BE2C (cell line): ENCODE measurements around the gene THOC6.
A peak's percentile ranks its signal among the peaks of the same experiment; 100 is the strongest.

Experiments used
- DNase-seq: peaks from one replicate; pipeline ENCODE4 v3.0.0-alpha.2; 2020
- H3K27me3 ChIP-seq: fragments of 250-450 bp; sonication (Bioruptor Pico); 2 replicates; pipeline ENCODE4 v1.5.1; 2020; ENCODE audit warnings: mild to moderate bottlenecking
- H3K36me3 ChIP-seq: fragments of 250-450 bp; sonication (Bioruptor Pico); 2 replicates; pipeline ENCODE4 v1.5.1; 2020; ENCODE audit warnings: mild to moderate bottlenecking
- H3K4me1 ChIP-seq: fragments of 250-450 bp; sonication (Bioruptor Pico); 2 replicates; pipeline ENCODE4 v1.5.1; 2020
- H3K4me3 ChIP-seq: 2 replicates; pipeline ENCODE4 v1.5.1; 2011; ENCODE audit warnings: low read depth, low read length
- H3K9me3 ChIP-seq: fragments of 250-450 bp; sonication (Bioruptor Pico); 2 replicates; pipeline ENCODE4 v1.5.1; 2020
- CTCF ChIP-seq: IDR thresholded peaks from 2 replicates; pipeline ENCODE4 v1.5.1; 2012; ENCODE audit warnings: mild to moderate bottlenecking, low read depth, low read length

Gene THOC6

GRCh38 chr16:3045758-3046640 is 22.2 kb downstream of the THOC6 start, which contains the start of gene MMP25:
MMP25 (plus strand) TSS chr16:3046561; CDS start chr16:3046918, 357 bp downstream.
- H3K4me3 ChIP-seq: peak within 1 kb of the TSS; percentile 28; the same call in 1 of the 2 replicates
- H3K4me1 ChIP-seq: no peaks in the 10 kb centered on the region
- no peak for TF ChIP-seq CTCF
- DNase-seq: no peak
- H3K27me3 ChIP-seq: peaks cover 93% of the 10 kb centered on the region
- H3K9me3 ChIP-seq: 0 out of 2 replicates have a peak, but pooled peaks cover 3% of the 10 kb centered on the region
- no peaks in the 10 kb centered on the region for H3K36me3 ChIP-seq

GRCh38 chr16:3046641-3047386 is 23.0 kb downstream of the THOC6 start:
- Histone ChIP-seq H3K9me3 (0 out of 2 replicates have a peak, but pooled peaks cover 3% of the 10 kb centered on the region), H3K4me1 (no peaks in the 10 kb centered on the region), H3K4me3 (no peak overlapping the region), H3K36me3 (no peaks in the 10 kb centered on the region), H3K27me3 (peaks cover 93% of the 10 kb centered on the region)
- DNase-seq: no peak
- TF ChIP-seq CTCF: no peak

GRCh38 chr16:3047387-3047720 is 23.5 kb downstream of the THOC6 start:
- peaks cover 92% of the 10 kb centered on the region for H3K27me3 ChIP-seq
- DNase-seq: no peak
- H3K4me3 ChIP-seq: no peak overlapping the region
- H3K9me3 ChIP-seq: 0 out of 2 replicates have a peak, but pooled peaks cover 3% of the 10 kb centered on the region
- H3K4me1 ChIP-seq: no peaks in the 10 kb centered on the region
- H3K36me3 ChIP-seq: no peaks in the 10 kb centered on the region
- TF ChIP-seq CTCF: no peak

GRCh38 chr16:3049921-3050481 is 26.2 kb downstream of the THOC6 start:
- H3K36me3 ChIP-seq: no peaks in the 10 kb centered on the region
- TF ChIP-seq CTCF: no peak
- H3K9me3 ChIP-seq: 0 out of 2 replicates have a peak, but pooled peaks cover 3% of the 10 kb centered on the region
- no peak overlapping the region for H3K4me3 ChIP-seq
- H3K4me1 ChIP-seq: no peaks in the 10 kb centered on the region
- no peak for DNase-seq
- peaks cover 65% of the 10 kb centered on the region for H3K27me3 ChIP-seq

GRCh38 chr16:3050487-3050886 is 26.7 kb downstream of the THOC6 start:
- H3K27me3 ChIP-seq: peaks cover 60% of the 10 kb centered on the region
- no peaks in the 10 kb centered on the region for H3K36me3 ChIP-seq
- no peak overlapping the region for H3K4me3 ChIP-seq
- no peaks in the 10 kb centered on the region for H3K9me3 ChIP-seq
- no peak for DNase-seq
- no peak for TF ChIP-seq CTCF
- H3K4me1 ChIP-seq: no peaks in the 10 kb centered on the region
